H1 (cell line): ENCODE measurements around the gene SLC12A5. TPM values are rescaled to one million over a fixed set of nuclear protein-coding genes. Genes with fewer than 3 reads are reported as not detected.
A peak's percentile ranks its signal among the peaks of the same experiment; 100 is the strongest.

Experiments
- BCL11A ChIP-seq, 2 experiments: IDR thresholded peaks; one replicate each; pipeline ENCODE4 v1.6.1; 2011; ENCODE audit warnings: low read depth in 2 of 2, low read length in 2 of 2, mild to moderate bottlenecking in 2 of 2
- CHD2 ChIP-seq: IDR thresholded peaks from 2 replicates; pipeline ENCODE4 v1.6.1; 2012; ENCODE audit warnings: low read length, improper control_type of control experiment
- KDM5A ChIP-seq: fragments of 200-600 bp; IDR thresholded peaks from 2 replicates; pipeline ENCODE4 v1.7.1; 2012; ENCODE audit warnings: mild to moderate bottlenecking, low read length, inconsistent platforms, mixed read lengths
- NANOG ChIP-seq: IDR thresholded peaks from 2 replicates; pipeline ENCODE4 v1.6.1; 2011; ENCODE audit warnings: low read length, low read depth, mild to moderate bottlenecking, inconsistent platforms; ENCODE audit not compliant: insufficient read depth, poor library complexity, severe bottlenecking
- PHF8 ChIP-seq: fragments of 200-600 bp; sonication (generic); conservative IDR thresholded peaks from 2 replicates; pipeline ENCODE4 v1.7.1; 2012; ENCODE audit warnings: low read depth, mild to moderate bottlenecking, inconsistent platforms, low read length, moderate library complexity
- RAD21 ChIP-seq, 2 experiments: IDR thresholded peaks in 1 of 2; conservative IDR thresholded peaks in 1 of 2; 2 replicates each; pipeline ENCODE4 v1.6.1; 2011; ENCODE audit warnings: low read depth in 2 of 2, low read length in 2 of 2, improper control_type of control experiment in 1 of 2, inconsistent platforms in 1 of 2, mild to moderate bottlenecking in 1 of 2, moderate library complexity in 1 of 2
- SAP30 ChIP-seq: fragments of 300-600 bp; sonication (generic); IDR thresholded peaks from 2 replicates; pipeline ENCODE4 v1.7.1; 2012; ENCODE audit warnings: low read length, moderate library complexity, mild to moderate bottlenecking, inconsistent platforms; ENCODE audit not compliant: insufficient read depth, insufficient replicate concordance
- SP1 ChIP-seq: IDR thresholded peaks from 2 replicates; pipeline ENCODE4 v1.6.1; 2011; ENCODE audit warnings: low read depth, low read length
- TAF1 ChIP-seq: IDR thresholded peaks from 2 replicates; pipeline ENCODE4 v1.6.1; 2011; ENCODE audit warnings: mild to moderate bottlenecking, low read depth, low read length
- TAF7 ChIP-seq: optimal IDR thresholded peaks from 2 replicates; pipeline ENCODE3; 2011; ENCODE audit warnings: low read depth, mild to moderate bottlenecking, inconsistent platforms, low read length, moderate library complexity, borderline replicate concordance
- polyA plus RNA-seq, 7 experiments: library from polyadenylated mRNA; depleted of rRNA in 3 of 7; stranded (reverse) in 5 of 7; unstranded in 2 of 7; fragments of >200 nt in 5 of 7; fragments of 200-250 nt in 2 of 7; gene quantifications; 1 replicate in 5 of 7; 2 replicates in 1 of 7; 4 replicates in 1 of 7; pipeline versions ENCODE4 v1.2.1 to v1.2.3, GENCODE V29; 2011 to 2013; ENCODE audit warnings: missing spikeins in 2 of 7, mixed read lengths in 2 of 7
- total RNA-seq: library from RNA; stranded (reverse); fragmentation: NEBNext Ultra II Directional; extraction: Animal tissue kit (Norgen Biotek cat#: 25700); gene quantifications from 2 replicates; pipeline ENCODE4 v1.2.1, GENCODE V29; 2021

Gene SLC12A5
- total and polyA plus RNA-seq, 2 of the 8 experiments (the other 6 are each of a cell fraction or from before 2014, with no cell fraction given), result 1.9 to 7.3 TPM

GRCh38 chr20:46013829-46014516, 15.0 kb upstream of the SLC12A5 start (continued):
- TF ChIP-seq KDM5A, result no peak
- TF ChIP-seq NANOG, result no peak
- TF ChIP-seq TAF7, result peak; percentile 40
- TF ChIP-seq PHF8, result peak; percentile 47; the same call in 1 of the 2 replicates
- no peak for TF ChIP-seq CHD2
- TF ChIP-seq BCL11A (IDR thresholded peaks at IDR 0.05; ENCODE audit: low read depth in 2 of 2, low read length in 2 of 2), result no peak
- TF ChIP-seq SP1, result 0 out of 2 replicates have a peak, but pooled peaks have one; percentile 16
- no peak for TF ChIP-seq SAP30
- TF ChIP-seq RAD21 (IDR thresholded peaks at IDR 0.05 in 1 of 2, conservative IDR thresholded peaks at IDR 0.05 in 1 of 2; ENCODE audit: low read depth in 2 of 2, low read length in 2 of 2), result peak; percentile 75 to 84
- TF ChIP-seq TAF1, result no peak
